Heart left ventricle (tissue), 16 donors: ENCODE measurements around the gene HSD3B2. TPM values are rescaled to one million over a fixed set of nuclear protein-coding genes. Genes with fewer than 3 reads are reported as not detected.
"Not testable (repeated sequence)": the region's sequence is repeated elsewhere in the genome, so short reads cannot be mapped to it uniquely, and the experiment has no call there.

Source experiments
- ATAC-seq, 4 donors: fragments of 200-7000 bp; cut with Tn5 transposase; one replicate each; pipeline ENCODE4 v1.9.1; 2020 to 2022; ENCODE audit warnings: moderate library complexity in 4 of 4, mild to moderate bottlenecking in 3 of 4, moderate number of reproducible peaks in 1 of 4
- DNase-seq, 5 donors: peaks; one replicate each; pipeline ENCODE4 v3.0.0-alpha.2; 2020
- H3K27ac ChIP-seq, 12 donors: fragments of 200-600 bp; sonication (generic) in 4 of 12; one replicate each; pipeline versions ENCODE4 v1.5.0 to v1.8.0; 2016 to 2022; ENCODE audit warnings: mild to moderate bottlenecking in 2 of 12
- H3K27me3 ChIP-seq, 9 donors: fragments of 200-600 bp; sonication (generic) in 2 of 9; one replicate each; pipeline versions ENCODE4 v1.5.1 to v1.8.0; 2016 to 2022; ENCODE audit warnings: mild to moderate bottlenecking in 3 of 9
- H3K36me3 ChIP-seq, 9 donors: fragments of 200-600 bp; sonication (generic) in 2 of 9; one replicate each; pipeline versions ENCODE4 v1.5.0 to v1.8.0; 2018 to 2022; ENCODE audit warnings: mild to moderate bottlenecking in 2 of 9
- H3K4me1 ChIP-seq, 12 donors: fragments of 200-600 bp; sonication (generic) in 4 of 12; one replicate each; pipeline versions ENCODE4 v1.5.0 to v1.8.0; 2016 to 2022; ENCODE audit warnings: mild to moderate bottlenecking in 3 of 12
- H3K4me3 ChIP-seq, 12 donors: fragments of 200-600 bp; sonication (generic) in 4 of 12; one replicate each; pipeline versions ENCODE4 v1.5.0 to v1.8.0; 2017 to 2022; ENCODE audit warnings: mild to moderate bottlenecking in 9 of 12, moderate library complexity in 4 of 12
- H3K9me3 ChIP-seq, 12 donors: fragments of 200-600 bp; sonication (generic) in 4 of 12; one replicate each; pipeline versions ENCODE4 v1.5.0 to v1.8.0; 2016 to 2022; ENCODE audit warnings: mild to moderate bottlenecking in 1 of 12
- CTCF ChIP-seq, 12 donors: fragments of 200-600 bp; sonication (generic) in 4 of 12; IDR thresholded peaks; one replicate each; pipeline versions ENCODE4 v1.5.0 to v1.8.0; 2018 to 2022; ENCODE audit warnings: antibody characterized with exemption in 12 of 12, mild to moderate bottlenecking in 5 of 12
- POLR2A ChIP-seq, 2 donors: fragments of 450-650 bp; IDR thresholded peaks; one replicate each; pipeline ENCODE4 v1.6.1; 2017; ENCODE audit warnings: antibody characterized with exemption in 2 of 2, mild to moderate bottlenecking in 2 of 2, moderate library complexity in 2 of 2
- WGBS, 4 donors: extraction: QIAGEN DNeasy Blood & Tissue Kit in 2 of 4; methylation state at CpG; one replicate each; pipeline versions ENCODE4 v1.1.5 to v1.1.7; 2013 to 2018; 5-methylcytosine and 5-hydroxymethylcytosine counted together
- intact Hi-C, 10 donors: fragments of 100-400 bp; cut with DNase I; formaldehyde crosslinking; loops; one replicate each; pipeline versions ENCODE4 v1.11.1 to v1.14.2; 2022
- polyA plus RNA-seq, 2 donors: library from polyadenylated mRNA; stranded (reverse); fragments of 200-250 nt; gene quantifications; one replicate each; pipeline ENCODE4 v1.2.3, GENCODE V29; 2013
- total RNA-seq, 9 donors: library from RNA; depleted of rRNA in 2 of 9; stranded (reverse); fragments of >200 nt in 2 of 9; fragmentation: NEBNext Ultra II Directional in 3 of 9; extraction: Animal tissue kit (Norgen Biotek cat#: 25700) in 3 of 9; gene quantifications; one replicate each; pipeline versions ENCODE4 v1.1.0 to v1.2.4, GENCODE V29; 2016 to 2023
- donor health status: ischemic (EF 13 %, LVEDD 7.1; RV severe dilation, severe dysfunction).
- donor health status: healthy with polysubstance abuse.
- donor health status: DM: no; HTN: yes; CAD: no.
- donor health status: DM: no; HTN: no; CAD: no.
- donor health status: ischemic (EF 25% LVEDD 6.9; RV normal size, moderate dysfunction).
- donor health status: ischemic (EF 25% LVEDD 5.7; RV mildly dilated, moderate dysfunction).
- donor health status: healthy.
- donor health status: DM: yes; HTN: yes; CAD: no.
- donor health status: ischemic (EF 35%, LVEDD 5.7; RV mildly dilated, moderate dysfunction).
- donor health status: nonischemic (EF 11% LVEDD 7.7; RV severe dilation, severe dysfunction).
- donor health status: DM: yes; HTN: yes; CAD: no.
- donor health status: PGD.
- donor health status: ischemic (EF 29% LVEDD 5.4; RV normal size, mild dysfunction).
- donor health status: nonischemic (EF 23%, LVEDD 6.1; RV moderate dilation, normal function).

The HSD3B2 gene
- total and polyA plus RNA-seq, 11 donors, result not detected

- H3K4me1 ChIP-seq, result no peaks in the 10 kb centered on the region
- H3K4me3 ChIP-seq, result no peak overlapping the region
- H3K27me3 ChIP-seq, result no peaks in the 10 kb centered on the region
- no peaks in the 10 kb centered on the region for H3K36me3 ChIP-seq
- 37 to 55% (median 51%) methylated on average over 4 of the region's 4 CpGs for WGBS, 4 donors
- ATAC-seq, result no peak
- DNase-seq, result no peak
- TF ChIP-seq CTCF (IDR thresholded peaks at IDR 0.05) (no peak), POLR2A (IDR thresholded peaks at IDR 0.05) (no peak)
- intact Hi-C loops, result loop anchor here in 2 of 10 donors (5.0 kb wide), 2 partner anchors 87 to 1222 kb away; no protein-coding TSS in a partner anchor
- H3K9me3 ChIP-seq, result no peaks in the 10 kb centered on the region
- H3K27ac ChIP-seq, result no peak overlapping the region
These were observed 40.6 kb upstream of the HSD3B2 start for GRCh38 chr1:119374208-119374874.

GRCh38 chr1:119375366-119375765 lies 39.6 kb upstream of the HSD3B2 start:
- no peaks in the 10 kb centered on the region for H3K4me1 ChIP-seq
- TF ChIP-seq CTCF (IDR thresholded peaks at IDR 0.05) (no peak), POLR2A (IDR thresholded peaks at IDR 0.05) (no peak)
- DNase-seq, result no peak
- no peak overlapping the region for H3K4me3 ChIP-seq
- WGBS, 4 donors, result 79 to 88% (median 85%) methylated on average over 1 of the region's 1 CpG
- no peak for ATAC-seq
- intact Hi-C loops, result no loop called here
- no peaks in the 10 kb centered on the region for H3K9me3 ChIP-seq
- no peak overlapping the region for H3K27ac ChIP-seq
- no peaks in the 10 kb centered on the region for H3K27me3 ChIP-seq
- H3K36me3 ChIP-seq, result no peaks in the 10 kb centered on the region

GRCh38 chr1:119376594-119376993 lies 38.4 kb upstream of the HSD3B2 start:
- no peak for ATAC-seq

GRCh38 chr1:119377594-119377993 lies 37.4 kb upstream of the HSD3B2 start:
- H3K9me3 ChIP-seq, H3K27me3 ChIP-seq, DNase-seq, H3K36me3 ChIP-seq, ATAC-seq, intact Hi-C loops, H3K27ac ChIP-seq, H3K4me3 ChIP-seq, H3K4me1 ChIP-seq: not testable (repeated sequence)
- WGBS, 4 donors, result 76 to 92% (median 81%) methylated on average over 2 of the region's 2 CpGs

More at GRCh38 chr1:119376594-119376993, 38.4 kb upstream of the HSD3B2 start:
- Histone ChIP-seq H3K4me1 (no peaks in the 10 kb centered on the region), H3K9me3 (no peaks in the 10 kb centered on the region), H3K27ac (no peak overlapping the region), H3K27me3 (no peaks in the 10 kb centered on the region), H3K4me3 (no peak overlapping the region), H3K36me3 (no peaks in the 10 kb centered on the region)
- intact Hi-C loops, result no loop called here
- WGBS, 4 donors, result 75 to 89% (median 83%) methylated on average over 1 of the region's 1 CpG
- no peak for TF ChIP-seq CTCF (IDR thresholded peaks at IDR 0.05)
- no peak for TF ChIP-seq POLR2A (IDR thresholded peaks at IDR 0.05)
- no peak for DNase-seq

GRCh38 chr1:119379117-119379516 lies 35.8 kb upstream of the HSD3B2 start:
- Histone ChIP-seq H3K4me1 (no peaks in the 10 kb centered on the region), H3K9me3 (no peaks in the 10 kb centered on the region), H3K36me3 (no peaks in the 10 kb centered on the region), H3K27me3 (no peaks in the 10 kb centered on the region), H3K4me3 (no peak overlapping the region), H3K27ac (no peak overlapping the region)
- ATAC-seq (no peak), DNase-seq (no peak)
- TF ChIP-seq POLR2A (IDR thresholded peaks at IDR 0.05) (no peak), CTCF (IDR thresholded peaks at IDR 0.05) (no peak)
- intact Hi-C loops, result no loop called here
- WGBS, 4 donors, result 87 to 100% (median 91%) methylated on average over 1 of the region's 1 CpG
